G401.6 (cell line): Measurements from ENCODE around the gene TTLL11.

Source experiments
- FAIRE-seq: peaks from 2 replicates; lab custom pipeline; 2012; peaks lifted over from hg19 to GRCh38; lab: Jason Lieb, UNC

TTLL11 gene

GRCh38 chr9:121849554-121849953 is 243.6 kb downstream of the TTLL11 start:
- FAIRE-seq: no peak

- no peak for FAIRE-seq
These were observed 248.5 kb downstream of the TTLL11 start for GRCh38 chr9:121844562-121844961.

GRCh38 chr9:121844098-121844497 is 249.0 kb downstream of the TTLL11 start:
- FAIRE-seq: no peak

- FAIRE-seq: no peak
These were observed 250.5 kb downstream of the TTLL11 start for GRCh38 chr9:121842612-121842978.

- FAIRE-seq: no peak
These were observed 251.1 kb downstream of the TTLL11 start for GRCh38 chr9:121841771-121842611.

GRCh38 chr9:121840838-121841760 is 252.0 kb downstream of the TTLL11 start:
- no peak for FAIRE-seq

- FAIRE-seq: no peak
These were observed 253.2 kb downstream of the TTLL11 start for GRCh38 chr9:121839726-121840500.

GRCh38 chr9:121838746-121839669 is 254.1 kb downstream of the TTLL11 start:
- FAIRE-seq: no peak

- FAIRE-seq: no peak
These were observed 255.8 kb downstream of the TTLL11 start for GRCh38 chr9:121837113-121837961.

GRCh38 chr9:121836366-121836885 is 256.7 kb downstream of the TTLL11 start:
- FAIRE-seq: no peak

- no peak for FAIRE-seq
These were observed 257.3 kb downstream of the TTLL11 start for GRCh38 chr9:121835587-121836365.

- no peak for FAIRE-seq
These were observed 260.0 kb downstream of the TTLL11 start for GRCh38 chr9:121833061-121833460.

- no peak for FAIRE-seq
These were observed 261.2 kb downstream of the TTLL11 start for GRCh38 chr9:121831869-121832268.

- FAIRE-seq: no peak
These were observed 262.5 kb downstream of the TTLL11 start for GRCh38 chr9:121830441-121831140.

- no peak for FAIRE-seq
These were observed 265.7 kb downstream of the TTLL11 start for GRCh38 chr9:121827251-121827967.

- FAIRE-seq: no peak
These were observed 266.4 kb downstream of the TTLL11 start for GRCh38 chr9:121826711-121827110.

GRCh38 chr9:121825031-121825691 is 267.9 kb downstream of the TTLL11 start:
- no peak for FAIRE-seq
